Measurements from ENCODE around the gene IGLL5. TPM values are rescaled to one million over a fixed set of nuclear protein-coding genes. Genes with fewer than 3 reads are reported as not detected.
"Not testable (repeated sequence)": the region's sequence is repeated elsewhere in the genome, so short reads cannot be mapped to it uniquely, and the experiment has no call there.

The IGLL5 gene
- total RNA-seq, 1 donor from 2014 or later: not detected

- DNase-seq: not testable (repeated sequence)
Measured at GRCh38 chr22:22900527-22901205, 13.1 kb downstream of the IGLL5 start.

GRCh38 chr22:22901578-22902218 lies 14.1 kb downstream of the IGLL5 start:
- no peak for DNase-seq

- no peak for DNase-seq
Measured at GRCh38 chr22:22902247-22903001, 14.8 kb downstream of the IGLL5 start.

GRCh38 chr22:22903355-22903777 lies 15.8 kb downstream of the IGLL5 start:
- DNase-seq: peak; percentile 11

GRCh38 chr22:22903781-22904192 lies 16.2 kb downstream of the IGLL5 start:
- not testable (repeated sequence) for DNase-seq

- not testable (repeated sequence) for DNase-seq
Measured at GRCh38 chr22:22904736-22905135, 17.1 kb downstream of the IGLL5 start.

GRCh38 chr22:22906391-22906790 lies 18.8 kb downstream of the IGLL5 start:
- DNase-seq: not testable (repeated sequence)

GRCh38 chr22:22906907-22907550 lies 19.4 kb downstream of the IGLL5 start:
- no peak for DNase-seq

GRCh38 chr22:22907551-22908494 lies 20.2 kb downstream of the IGLL5 start:
- DNase-seq: no peak

- no peak for DNase-seq
Measured at GRCh38 chr22:22908495-22908861, 20.9 kb downstream of the IGLL5 start.

- no peak for DNase-seq
Measured at GRCh38 chr22:22908941-22909604, 21.5 kb downstream of the IGLL5 start.

GRCh38 chr22:22909605-22910271 lies 22.1 kb downstream of the IGLL5 start:
- DNase-seq: no peak

- DNase-seq: no peak
Measured at GRCh38 chr22:22910272-22911240, 22.9 kb downstream of the IGLL5 start.

- no peak for DNase-seq
Measured at GRCh38 chr22:22911327-22912134, 23.9 kb downstream of the IGLL5 start.

- no peak for DNase-seq
Measured at GRCh38 chr22:22912135-22912987, 24.7 kb downstream of the IGLL5 start.

- DNase-seq: no peak
Measured at GRCh38 chr22:22912988-22913253, 25.3 kb downstream of the IGLL5 start.

GRCh38 chr22:22913989-22914388 lies 26.4 kb downstream of the IGLL5 start:
- DNase-seq: no peak

All from skin of body (tissue), 2 donors.